UCSD-AML1 (cell line): ENCODE data around the gene RNF128.

ENCODE experiments used
- DNase-seq: peaks from one replicate; lab custom pipeline; 2025; ENCODE audit not compliant: unreplicated experiment; lab: John Stamatoyannopoulos, UW

Gene RNF128, protein sequence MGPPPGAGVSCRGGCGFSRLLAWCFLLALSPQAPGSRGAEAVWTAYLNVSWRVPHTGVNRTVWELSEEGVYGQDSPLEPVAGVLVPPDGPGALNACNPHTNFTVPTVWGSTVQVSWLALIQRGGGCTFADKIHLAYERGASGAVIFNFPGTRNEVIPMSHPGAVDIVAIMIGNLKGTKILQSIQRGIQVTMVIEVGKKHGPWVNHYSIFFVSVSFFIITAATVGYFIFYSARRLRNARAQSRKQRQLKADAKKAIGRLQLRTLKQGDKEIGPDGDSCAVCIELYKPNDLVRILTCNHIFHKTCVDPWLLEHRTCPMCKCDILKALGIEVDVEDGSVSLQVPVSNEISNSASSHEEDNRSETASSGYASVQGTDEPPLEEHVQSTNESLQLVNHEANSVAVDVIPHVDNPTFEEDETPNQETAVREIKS

DNA sequence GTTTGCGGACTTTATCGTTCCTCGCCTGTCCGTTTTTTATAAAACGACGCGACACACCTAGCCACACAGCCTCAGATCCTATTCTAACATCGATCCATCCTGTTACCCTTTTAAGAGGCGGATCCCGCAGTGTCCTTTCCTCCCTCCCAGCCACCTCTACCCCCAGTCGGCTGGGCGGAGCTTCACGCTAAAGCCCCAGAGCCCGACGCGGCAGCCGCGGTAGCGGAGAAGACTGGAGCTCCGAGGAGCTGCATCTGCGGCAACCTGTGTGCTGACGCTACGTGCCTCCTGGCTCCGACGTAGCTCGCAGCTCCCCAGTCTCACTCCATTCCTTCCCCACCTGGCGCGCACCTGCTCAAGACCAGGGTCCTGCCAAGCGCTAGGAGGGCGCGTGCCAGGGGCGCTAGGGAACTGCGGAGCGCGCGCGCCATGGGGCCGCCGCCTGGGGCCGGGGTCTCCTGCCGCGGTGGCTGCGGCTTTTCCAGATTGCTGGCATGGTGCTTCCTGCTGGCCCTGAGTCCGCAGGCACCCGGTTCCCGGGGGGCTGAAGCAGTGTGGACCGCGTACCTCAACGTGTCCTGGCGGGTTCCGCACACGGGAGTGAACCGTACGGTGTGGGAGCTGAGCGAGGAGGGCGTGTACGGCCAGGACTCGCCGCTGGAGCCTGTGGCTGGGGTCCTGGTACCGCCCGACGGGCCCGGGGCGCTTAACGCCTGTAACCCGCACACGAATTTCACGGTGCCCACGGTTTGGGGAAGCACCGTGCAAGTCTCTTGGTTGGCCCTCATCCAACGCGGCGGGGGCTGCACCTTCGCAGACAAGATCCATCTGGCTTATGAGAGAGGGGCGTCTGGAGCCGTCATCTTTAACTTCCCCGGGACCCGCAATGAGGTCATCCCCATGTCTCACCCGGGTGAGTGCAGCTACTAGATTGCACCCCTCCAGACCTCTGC is at the start of gene RNF128:
RNF128 (plus strand) TSS at position 217 of the 953 bp plus-strand sequence; CDS start at position 430, 213 bp downstream.
- DNase-seq = no peak

DNA sequence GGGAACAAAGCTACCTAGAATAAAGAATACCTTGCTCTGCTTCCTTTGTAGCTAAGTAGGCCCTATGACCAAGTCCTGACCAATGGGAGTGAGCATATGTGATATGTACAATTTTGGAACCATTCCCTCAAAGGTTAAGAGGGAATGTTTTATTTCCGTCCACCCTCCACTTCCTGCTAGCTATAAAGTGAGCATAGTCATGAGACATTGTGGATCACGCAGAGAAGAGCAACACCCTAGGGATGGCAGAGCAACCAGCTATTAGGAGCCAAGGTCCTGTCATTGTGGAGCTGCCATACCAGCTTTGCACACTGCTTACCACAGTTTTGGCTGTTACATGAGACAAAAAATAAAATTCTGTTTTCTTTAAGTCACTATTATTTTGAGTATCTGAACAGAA is 45.8 kb upstream of the RNF128 start:
- no peak for DNase-seq

DNA sequence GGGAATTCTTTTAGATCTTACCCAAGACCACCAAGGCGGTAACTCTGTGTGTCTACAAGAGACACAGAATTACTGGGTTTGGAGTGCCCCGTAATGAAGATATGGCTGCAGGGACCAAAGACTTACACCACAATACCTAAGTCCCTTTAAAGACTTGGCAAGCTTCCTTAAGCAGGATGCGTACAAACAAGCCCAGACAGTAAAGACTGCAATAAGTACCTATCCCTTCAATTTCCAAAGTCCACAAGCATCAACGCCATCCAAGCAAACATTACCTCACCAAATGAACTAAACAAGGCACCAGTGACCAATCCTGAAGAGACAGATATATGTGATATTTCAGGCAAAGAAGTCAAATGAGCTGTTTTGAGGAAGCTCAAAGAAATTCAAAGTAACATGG is 42.3 kb upstream of the RNF128 start:
- no peak for DNase-seq

DNA sequence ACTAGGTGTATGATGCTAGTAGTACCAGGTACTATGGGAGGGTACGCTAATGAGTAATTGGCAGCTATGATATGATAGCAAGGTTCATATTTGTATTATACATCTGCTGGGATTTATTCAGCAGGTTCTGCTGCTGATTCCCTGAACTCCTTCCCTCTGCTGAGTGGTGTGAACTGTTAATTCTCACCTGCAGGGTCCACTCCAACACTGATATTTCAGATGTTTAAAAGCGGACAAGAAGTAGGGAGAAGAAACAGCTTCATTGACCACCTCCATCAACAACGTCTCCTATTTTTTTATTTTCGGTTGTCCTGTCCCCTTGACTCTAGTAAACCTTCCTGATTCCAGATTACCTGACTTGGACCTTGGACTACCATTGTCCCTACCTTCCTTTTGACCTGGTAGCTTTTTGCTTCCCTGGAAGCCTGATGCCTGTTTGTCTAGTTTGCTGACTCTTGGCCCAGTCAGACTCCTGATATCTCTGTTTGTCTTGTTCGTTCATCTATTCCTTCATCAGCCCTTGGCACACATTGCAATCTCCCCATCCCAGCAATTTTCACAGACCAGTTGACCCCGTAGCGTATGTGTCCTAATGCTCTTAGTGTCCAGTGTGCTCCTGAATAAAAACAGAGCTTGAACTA is 34.0 kb upstream of the RNF128 start:
- no peak for DNase-seq

DNA sequence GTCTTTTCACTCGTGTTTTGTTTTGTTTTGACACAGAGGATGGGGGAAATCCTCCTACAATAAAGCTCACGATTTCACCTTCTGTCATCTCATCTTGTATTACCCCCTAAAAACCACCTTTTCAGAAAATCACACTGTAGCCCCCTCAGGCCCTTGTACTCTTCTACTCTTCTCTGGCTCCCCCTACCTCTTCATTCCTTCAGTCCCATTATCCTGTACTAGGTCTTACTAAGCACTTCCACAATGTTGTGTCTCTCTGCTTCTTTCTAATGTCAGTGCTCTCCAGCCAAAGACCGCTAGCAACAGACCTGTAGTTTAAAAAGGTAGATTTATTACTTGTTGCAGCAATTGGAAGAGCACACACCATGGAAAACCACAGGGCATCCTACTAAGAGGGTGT is 30.0 kb upstream of the RNF128 start:
- DNase-seq = no peak

DNA sequence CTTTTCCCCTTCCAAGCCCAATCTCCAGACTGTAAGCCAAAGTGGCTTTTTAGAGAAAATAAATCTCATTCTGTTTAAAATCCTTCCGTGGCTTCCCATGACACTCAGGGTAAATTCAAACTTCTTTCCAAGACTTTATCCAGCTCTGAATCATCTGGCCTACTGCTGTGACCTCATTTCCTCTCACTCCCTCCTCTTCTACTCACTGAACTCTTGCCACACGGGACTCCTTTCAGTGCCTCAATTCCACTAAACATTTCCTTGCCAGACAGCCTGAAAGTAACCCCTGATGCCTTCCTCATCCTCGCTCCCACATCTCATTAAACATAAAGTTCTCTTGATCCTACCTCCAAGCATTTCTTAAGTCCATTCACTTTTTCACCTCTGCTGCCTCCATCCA is 27.8 kb upstream of the RNF128 start:
- no peak for DNase-seq

DNA sequence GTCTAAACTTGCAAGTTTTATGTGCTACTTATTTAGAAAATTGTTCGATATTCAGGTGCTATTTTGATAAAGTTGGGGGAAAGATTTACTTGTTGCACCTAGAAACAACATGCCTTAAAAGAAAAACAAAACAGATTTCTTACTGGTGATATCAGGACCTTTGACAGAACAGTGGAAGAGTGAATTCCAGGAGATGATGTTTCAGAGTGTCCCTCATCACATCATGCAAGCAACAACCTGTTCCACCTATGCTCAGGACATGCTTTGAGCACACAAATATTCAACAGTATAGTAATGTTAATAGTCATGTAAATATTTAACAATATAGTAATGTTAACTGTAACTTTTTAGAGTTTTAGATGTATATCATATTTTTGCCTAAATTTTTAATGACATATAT is 23.9 kb upstream of the RNF128 start:
- no peak for DNase-seq

DNA sequence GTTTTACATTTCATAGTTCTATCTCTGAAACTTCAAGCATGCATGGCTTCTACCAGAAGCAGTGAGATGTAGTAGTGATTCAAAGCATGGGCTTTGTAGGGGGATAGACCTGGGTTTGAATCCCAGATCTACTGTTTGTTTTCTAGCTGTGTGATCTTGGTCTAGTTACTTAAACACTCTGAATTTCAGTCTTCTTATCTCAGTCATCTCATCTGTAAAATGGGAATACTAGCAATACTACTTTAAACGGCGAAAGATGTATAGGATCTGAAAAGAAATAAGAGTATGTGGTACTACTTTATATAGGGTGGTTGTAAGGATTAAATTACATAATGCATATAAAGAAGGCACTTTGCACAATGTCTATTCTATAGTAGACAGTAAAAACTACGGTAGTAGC is 20.0 kb upstream of the RNF128 start:
- DNase-seq = no peak

DNA sequence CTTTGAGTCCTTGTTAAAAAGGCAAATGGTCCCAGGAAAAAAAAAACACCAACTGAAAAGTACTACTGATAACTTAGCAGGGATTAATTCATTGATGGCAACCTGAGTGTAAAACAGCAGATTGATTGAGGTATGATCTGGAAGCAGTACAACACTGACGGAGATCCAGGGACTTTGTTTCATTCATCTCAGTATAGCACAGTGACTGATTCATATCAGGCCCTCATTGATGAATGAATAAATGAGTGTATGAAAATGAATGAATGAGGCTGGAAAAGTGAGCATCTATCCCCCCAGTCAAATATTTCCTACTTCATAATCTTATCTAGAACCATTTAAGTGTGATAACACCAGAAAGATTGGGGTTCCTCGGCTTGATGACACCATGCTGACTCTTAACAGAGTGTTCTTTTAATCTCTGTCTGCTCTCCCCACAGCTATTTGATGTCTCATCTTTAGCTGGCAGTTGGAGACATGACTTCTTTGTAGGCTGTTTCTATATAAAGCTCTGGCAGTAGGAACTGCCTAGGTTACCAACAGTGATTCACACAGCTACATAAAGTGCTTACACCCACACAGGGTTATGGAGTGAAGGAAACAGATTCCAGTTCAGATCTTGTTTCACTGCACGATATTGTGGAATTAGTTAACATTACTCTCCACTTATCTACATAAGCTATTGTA is 18.6 kb upstream of the RNF128 start:
- no peak for DNase-seq

DNA sequence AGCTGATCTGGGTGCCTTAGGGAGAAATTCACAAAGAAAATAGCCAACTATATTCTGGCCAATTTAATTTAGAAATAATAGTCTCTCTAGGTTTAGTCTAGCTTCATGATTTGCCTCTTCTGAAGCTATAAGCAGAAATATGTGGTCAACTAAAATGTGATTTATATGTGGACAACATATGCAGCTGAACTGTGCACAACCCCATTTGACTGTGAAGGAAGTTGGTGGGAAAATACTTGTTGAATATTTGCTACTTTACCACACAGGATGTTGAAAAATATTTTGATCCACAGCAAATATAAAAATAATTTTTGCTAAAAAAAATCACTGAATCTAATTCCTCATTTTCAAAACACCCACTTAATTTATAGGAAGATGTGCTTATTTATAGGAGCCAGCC is 15.7 kb upstream of the RNF128 start:
- no peak for DNase-seq

DNA sequence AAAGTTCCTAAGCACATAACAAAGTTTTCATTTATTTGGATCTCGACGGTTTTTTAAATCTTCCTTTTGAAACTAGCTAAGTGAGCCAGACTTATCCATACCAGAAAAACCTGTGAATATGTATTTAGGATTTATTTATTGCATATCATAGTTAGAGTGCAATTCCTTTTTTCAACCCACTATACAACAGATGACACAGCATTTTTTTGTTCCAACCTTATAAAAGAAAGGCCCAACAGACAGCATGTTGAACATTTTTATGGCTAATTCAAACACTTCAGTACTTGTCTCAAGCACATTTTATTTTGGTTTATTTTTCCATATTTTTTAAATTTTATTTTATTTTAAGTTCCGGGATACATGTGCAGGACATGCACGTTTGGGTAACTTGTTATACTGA is 15.1 kb upstream of the RNF128 start:
- no peak for DNase-seq

DNA sequence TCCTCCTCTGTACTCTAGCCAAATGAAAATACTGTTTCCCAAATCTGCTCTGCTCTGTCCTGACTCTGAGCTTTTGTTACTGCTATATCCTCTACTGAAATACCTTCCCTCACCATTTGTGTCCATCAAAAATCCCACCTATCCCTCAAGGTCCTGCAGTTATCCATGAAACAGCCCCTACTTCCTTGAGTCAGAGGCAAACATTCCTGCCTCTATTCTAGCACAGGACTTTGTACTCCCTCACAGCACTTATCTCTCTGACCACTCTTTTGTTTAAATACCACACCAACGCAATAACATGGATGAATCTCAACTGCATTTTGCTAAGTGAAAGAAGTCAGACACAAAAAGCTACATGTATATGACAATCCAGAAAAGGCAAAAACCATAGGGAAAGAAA is 10.5 kb upstream of the RNF128 start:
- DNase-seq = no peak

DNA sequence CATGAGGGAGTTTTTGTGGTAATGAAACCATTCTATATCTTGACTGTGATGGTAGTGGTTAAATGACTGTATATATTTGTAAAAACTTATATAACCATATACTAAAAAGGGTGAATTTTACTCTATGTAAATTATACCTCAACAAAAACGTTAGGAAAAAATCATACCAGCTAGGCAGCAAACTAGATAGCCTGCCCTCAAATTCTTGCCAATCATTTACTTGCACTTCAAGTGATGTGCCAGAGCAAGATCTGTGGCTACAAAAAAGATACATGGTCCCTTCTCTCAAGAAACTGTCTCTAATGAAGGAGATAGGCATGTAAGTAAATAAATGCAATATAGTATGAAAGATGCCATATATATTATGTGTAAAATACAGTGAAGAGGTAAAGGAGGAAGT is 10.0 kb upstream of the RNF128 start:
- no peak for DNase-seq

DNA sequence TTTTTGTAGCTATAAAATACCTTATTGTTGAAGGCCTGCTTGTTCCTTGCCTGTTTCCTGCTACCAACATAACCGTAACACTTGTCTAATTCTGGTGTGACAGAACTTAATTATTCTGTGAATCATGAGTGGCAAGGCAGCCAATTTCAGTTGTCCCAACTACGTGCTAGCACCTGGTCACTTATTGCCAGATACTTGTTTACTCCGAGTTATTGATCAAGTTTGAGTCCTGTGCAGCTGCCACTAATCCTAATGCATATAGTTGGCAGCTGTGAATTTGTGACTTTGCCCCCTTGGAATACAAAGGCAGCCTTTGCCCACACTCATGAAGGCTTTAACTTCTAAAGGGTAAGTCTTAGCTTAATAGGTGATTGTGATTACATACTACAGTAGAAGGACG is 7.8 kb upstream of the RNF128 start:
- no peak for DNase-seq

DNA sequence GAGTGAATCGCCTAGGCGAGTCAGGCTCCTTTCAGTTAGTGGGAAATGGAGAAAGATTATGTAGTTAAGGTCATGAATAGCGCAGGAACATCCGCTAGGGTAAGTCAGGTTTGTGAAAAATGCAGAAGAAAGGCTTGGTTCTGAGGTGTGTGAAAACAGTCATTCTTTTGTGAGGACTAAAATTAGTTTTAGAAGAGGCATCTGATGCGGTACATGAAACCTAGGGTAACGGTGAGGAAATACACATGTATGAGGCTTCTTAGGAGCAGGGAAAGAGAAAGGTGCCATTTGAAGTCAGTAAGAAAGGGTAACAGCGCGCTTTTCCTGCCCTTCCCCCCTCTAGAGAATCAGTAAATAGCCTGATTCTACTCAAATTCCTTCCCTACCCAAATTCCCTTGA is 570 bp upstream of the RNF128 start:
- no peak for DNase-seq

DNA sequence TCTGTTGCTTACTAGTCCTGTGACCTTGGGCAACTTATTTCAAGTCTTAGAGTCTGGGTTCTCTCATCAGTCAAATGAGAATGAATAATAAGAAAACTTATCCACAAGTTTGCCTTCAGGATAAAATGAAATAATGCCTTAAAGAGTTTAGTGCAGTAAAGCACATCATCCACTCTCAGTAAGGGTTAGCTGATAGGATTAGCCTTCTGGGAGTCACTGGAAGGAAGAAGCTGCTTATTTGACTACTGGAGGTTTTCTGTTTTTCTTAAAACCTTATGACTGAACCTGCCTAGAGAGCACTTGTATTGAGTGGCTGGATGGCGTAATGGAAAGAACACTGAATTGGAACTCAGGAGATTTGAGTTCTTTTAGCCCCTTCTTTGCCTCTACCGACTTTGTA is 1.8 kb downstream of the RNF128 start:
- no peak for DNase-seq

DNA sequence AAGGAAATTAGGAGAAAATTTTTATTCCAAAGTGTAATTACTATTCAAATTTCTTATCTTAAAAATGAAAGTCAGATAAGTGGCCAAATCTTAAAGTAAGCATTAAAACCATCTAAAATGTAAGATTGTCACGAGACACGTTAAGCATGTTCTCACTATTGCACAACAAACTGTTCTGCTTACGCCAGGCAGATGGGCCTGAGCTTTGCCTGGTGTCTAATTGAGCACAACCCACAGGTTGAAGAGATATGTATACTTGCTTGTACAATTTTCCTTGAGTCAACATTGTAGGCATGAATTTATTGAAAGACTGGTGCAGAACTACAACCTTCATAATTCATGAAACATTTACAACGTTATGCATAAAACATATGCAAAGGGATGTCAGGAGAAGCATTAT is 3.9 kb downstream of the RNF128 start:
- DNase-seq = no peak

DNA sequence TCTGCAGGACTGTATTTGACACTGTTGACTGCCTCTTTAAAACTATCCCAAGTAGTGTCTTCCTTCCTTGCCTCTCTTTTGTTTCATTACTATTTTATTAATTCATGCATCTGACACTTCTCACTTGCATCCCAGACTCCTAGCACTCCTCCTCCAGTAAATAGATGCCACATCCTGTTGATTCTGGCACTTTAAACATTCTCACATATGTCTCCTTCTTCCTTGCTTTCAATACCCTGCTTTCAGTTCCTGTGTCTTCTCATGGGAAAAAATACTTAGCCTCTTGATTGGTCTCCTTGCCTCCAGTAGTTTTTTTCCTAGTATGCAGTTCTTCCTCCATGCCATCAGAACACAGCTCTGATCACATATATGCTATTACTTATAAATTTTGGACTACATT is 5.1 kb downstream of the RNF128 start:
- DNase-seq = no peak

DNA sequence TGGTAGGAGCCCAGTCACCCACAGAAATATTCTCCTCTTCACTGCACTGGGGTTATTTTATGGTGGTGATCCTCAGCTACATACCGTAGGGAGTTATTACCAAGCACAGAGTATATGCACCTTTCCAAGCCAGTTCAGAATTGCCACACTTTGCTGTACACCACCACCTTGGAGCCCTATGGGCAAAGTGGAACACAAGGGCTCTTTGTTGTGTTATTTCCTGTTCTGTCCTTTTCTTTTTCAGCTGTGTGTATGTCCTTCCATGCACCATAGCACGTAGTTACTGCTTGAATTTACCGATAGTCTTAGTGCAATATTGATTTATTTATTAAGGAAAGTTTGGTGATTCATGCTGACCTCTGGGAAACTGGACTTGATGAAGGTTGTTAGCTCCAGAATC is 8.3 kb downstream of the RNF128 start:
- DNase-seq = no peak

DNA sequence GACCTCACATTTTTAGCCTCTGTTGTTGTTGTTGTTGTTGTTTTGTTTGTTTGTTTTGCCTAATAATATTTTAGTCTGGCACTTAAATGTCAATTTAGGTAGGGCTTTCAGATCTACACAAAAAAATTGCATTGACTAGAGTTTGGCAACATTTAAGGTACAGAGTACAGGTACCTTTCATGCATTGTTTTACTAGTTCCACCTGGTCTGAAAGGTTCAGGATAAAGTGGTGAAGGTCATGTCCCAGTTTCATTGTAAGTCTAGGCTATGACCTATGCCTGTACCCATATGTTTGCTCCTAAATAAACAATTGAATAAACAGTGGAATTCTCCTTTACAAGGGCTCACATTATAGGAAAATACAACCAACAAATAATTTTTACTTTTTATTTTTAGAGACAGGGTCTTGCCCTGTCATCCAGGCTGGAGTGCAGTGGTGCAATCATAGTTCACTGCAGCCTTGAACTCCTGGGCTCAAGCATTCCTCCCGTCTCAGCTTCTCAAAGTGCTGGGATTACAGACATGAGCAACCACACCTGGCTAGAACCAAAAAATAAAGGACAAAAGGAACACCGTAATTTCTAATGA is 13.8 kb downstream of the RNF128 start:
- DNase-seq = no peak

DNA sequence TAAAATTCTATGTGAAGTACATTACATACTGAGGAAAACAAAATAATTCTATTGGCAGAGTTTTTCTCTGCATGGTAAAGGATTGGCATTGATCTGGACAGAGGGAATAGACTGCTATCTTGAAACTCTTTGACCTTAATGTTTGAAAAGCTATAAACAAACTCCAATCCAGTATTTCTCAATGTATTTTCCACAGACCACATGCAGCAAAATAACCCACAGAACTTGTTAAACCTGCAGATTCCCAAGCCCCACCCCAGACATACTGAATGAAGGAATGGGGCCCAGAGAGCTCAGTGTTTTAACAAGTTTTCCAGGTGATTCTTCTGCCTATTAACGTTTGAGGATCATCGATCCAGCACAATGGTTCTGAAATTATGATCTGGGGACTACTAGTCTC is 15.7 kb downstream of the RNF128 start:
- DNase-seq = no peak
